Liver (tissue), 9 donors: ENCODE results near the gene CCDC112. TPM values are rescaled to one million over a fixed set of nuclear protein-coding genes. Genes with fewer than 3 reads are reported as not detected.
A peak's percentile ranks its signal among the peaks of the same experiment; 100 is the strongest.
"Not testable (repeated sequence)": the region's sequence is repeated elsewhere in the genome, so short reads cannot be mapped to it uniquely, and the experiment has no call there.

Source experiments
- DNase-seq: peaks from one replicate; pipeline ENCODE4 v3.0.0-alpha.2; 2017; ENCODE audit warnings: low spot score
- H3K27ac ChIP-seq, 2 donors: one replicate each; pipeline ENCODE4 v1.7.0; 2013; ENCODE audit warnings: inconsistent platforms in 2 of 2, low read length in 2 of 2, control low read depth in 1 of 2, low read depth in 1 of 2, mild to moderate bottlenecking in 1 of 2
- H3K27me3 ChIP-seq, 4 donors: one replicate each; pipeline versions ENCODE4 v1.6.1 to v1.7.0; 2013; ENCODE audit warnings: low read length in 3 of 4, inconsistent platforms in 1 of 4, mild to moderate bottlenecking in 1 of 4, moderate library complexity in 1 of 4; ENCODE audit not compliant: control insufficient read depth in 4 of 4, insufficient read depth in 4 of 4
- H3K36me3 ChIP-seq, 4 donors: one replicate each; pipeline versions ENCODE4 v1.6.1 to v1.7.0; 2013; ENCODE audit warnings: low read length in 3 of 4, mild to moderate bottlenecking in 3 of 4, low read depth in 1 of 4, moderate library complexity in 1 of 4; ENCODE audit not compliant: control insufficient read depth in 4 of 4, insufficient read depth in 3 of 4
- H3K4me1 ChIP-seq, 4 donors: one replicate each; pipeline versions ENCODE4 v1.6.1 to v1.7.0; 2013; ENCODE audit warnings: low read length in 3 of 4, mild to moderate bottlenecking in 3 of 4, moderate library complexity in 1 of 4; ENCODE audit not compliant: control insufficient read depth in 4 of 4, insufficient read depth in 4 of 4
- H3K4me3 ChIP-seq, 3 donors: one replicate each; pipeline versions ENCODE4 v1.6.1 to v1.7.0; 2013; ENCODE audit warnings: low read length in 3 of 3, control low read depth in 1 of 3, low read depth in 1 of 3, mild to moderate bottlenecking in 1 of 3
- H3K9ac ChIP-seq, 2 donors: one replicate each; pipeline ENCODE4 v1.7.0; 2013; ENCODE audit warnings: low read length in 2 of 2, mild to moderate bottlenecking in 2 of 2, moderate library complexity in 2 of 2, control low read depth in 1 of 2, low read depth in 1 of 2
- H3K9me3 ChIP-seq, 4 donors: one replicate each; pipeline versions ENCODE4 v1.6.1 to v1.7.0; 2013; ENCODE audit warnings: low read length in 3 of 4; ENCODE audit not compliant: control insufficient read depth in 4 of 4
- CTCF ChIP-seq: fragments of 150-350 bp; IDR thresholded peaks from 2 replicates; pipeline ENCODE4 v1.5.1; 2017; ENCODE audit warnings: improper control_type of control experiment, low read depth, low read length; ENCODE audit not compliant: missing input control
- EGR1 ChIP-seq, 2 donors: IDR thresholded peaks; 2 replicates each; pipeline ENCODE4 v1.6.1; 2016 to 2018; ENCODE audit warnings: antibody characterized with exemption in 2 of 2, low read depth in 2 of 2
- FOXA1 ChIP-seq: IDR thresholded peaks from 2 replicates; pipeline ENCODE4 v1.6.1; 2016; ENCODE audit warnings: antibody characterized with exemption
- FOXA2 ChIP-seq: IDR thresholded peaks from 2 replicates; pipeline ENCODE4 v1.6.1; 2016; ENCODE audit warnings: antibody characterized with exemption
- GABPA ChIP-seq, 2 donors: IDR thresholded peaks in 1 of 2; conservative IDR thresholded peaks in 1 of 2; 2 replicates each; pipeline ENCODE4 v1.6.1; 2016; ENCODE audit warnings: antibody characterized with exemption in 2 of 2, mild to moderate bottlenecking in 1 of 2, moderate library complexity in 1 of 2
- HNF4A ChIP-seq, 2 donors: conservative IDR thresholded peaks; 2 replicates each; pipeline ENCODE4 v1.6.1; 2016; ENCODE audit warnings: antibody characterized with exemption in 2 of 2, mild to moderate bottlenecking in 2 of 2
- HNF4G ChIP-seq: IDR thresholded peaks from 2 replicates; pipeline ENCODE4 v1.6.1; 2016; ENCODE audit warnings: antibody characterized with exemption
- JUND ChIP-seq, 2 donors: IDR thresholded peaks; 2 replicates each; pipeline ENCODE4 v1.6.1; 2016; ENCODE audit warnings: antibody characterized with exemption in 2 of 2
- MAX ChIP-seq: IDR thresholded peaks from 2 replicates; pipeline ENCODE4 v1.6.1; 2016; ENCODE audit warnings: antibody characterized with exemption
- NR2F2 ChIP-seq: IDR thresholded peaks from 2 replicates; pipeline ENCODE4 v1.6.1; 2016; ENCODE audit warnings: antibody characterized with exemption
- RAD21 ChIP-seq, 2 donors: IDR thresholded peaks; 2 replicates each; pipeline ENCODE4 v1.6.1; 2016; ENCODE audit warnings: antibody characterized with exemption in 2 of 2, mild to moderate bottlenecking in 2 of 2
- REST ChIP-seq: IDR thresholded peaks from 2 replicates; pipeline ENCODE4 v1.6.1; 2016; ENCODE audit warnings: antibody characterized with exemption, mild to moderate bottlenecking
- RXRA ChIP-seq, 2 donors: IDR thresholded peaks; 2 replicates each; pipeline ENCODE4 v1.6.1; 2017 to 2018; ENCODE audit warnings: antibody characterized with exemption in 2 of 2, mild to moderate bottlenecking in 1 of 2
- SP1 ChIP-seq: IDR thresholded peaks from 2 replicates; pipeline ENCODE4 v1.6.1; 2018; ENCODE audit warnings: antibody characterized with exemption, mild to moderate bottlenecking
- YY1 ChIP-seq: IDR thresholded peaks from 2 replicates; pipeline ENCODE4 v1.6.1; 2016; ENCODE audit warnings: antibody characterized with exemption, mild to moderate bottlenecking
- ZBTB33 ChIP-seq: IDR thresholded peaks from 2 replicates; pipeline ENCODE4 v1.6.1; 2016; ENCODE audit warnings: antibody characterized with exemption
- WGBS: extraction: QIAGEN DNeasy Blood & Tissue Kit; methylation state at CpG from one replicate; pipeline ENCODE4 v1.1.7; 2013; 5-methylcytosine and 5-hydroxymethylcytosine counted together
- polyA plus RNA-seq, 2 donors: library from polyadenylated mRNA; stranded (reverse) in 1 of 2; unstranded in 1 of 2; fragments of 200-250 nt in 1 of 2; fragments of >200 nt in 1 of 2; fragmentation: Nextera tagmentation in 1 of 2; extraction: Ambion mirVana in 1 of 2; gene quantifications; one replicate each; pipeline versions ENCODE4 v1.2.1 to v1.2.3, GENCODE V29; 2013 to 2015
- total RNA-seq, 2 donors: library from RNA; depleted of rRNA; stranded (reverse); fragments of >200 nt; gene quantifications; one replicate each; pipeline ENCODE4 v1.2.3, GENCODE V29; 2014
- donor health status: healthy.
- donor health status: healthy.
- donor health status: healthy.
- donor health status: healthy.
- donor health status: healthy.

The CCDC112 gene
- total and polyA plus RNA-seq, 4 donors, result 0.75 to 1.6 (median 1.1) TPM

- Histone ChIP-seq H3K9me3 (no peaks in the 10 kb centered on the region), H3K4me3 (no peak overlapping the region), H3K27ac (no peak overlapping the region), H3K27me3 (no peaks in the 10 kb centered on the region), H3K4me1 (peaks cover 0 to 2% (median 0%) of the 10 kb centered on the region in 4 donors), H3K9ac (no peak overlapping the region), H3K36me3 (no peaks in the 10 kb centered on the region)
- 87% methylated on average over 8 of the region's 8 CpGs for WGBS
- no peak for TF ChIP-seq GABPA (IDR thresholded peaks at IDR 0.05 in 1 of 2, conservative IDR thresholded peaks at IDR 0.05 in 1 of 2)
- no peak for DNase-seq
These were observed 33.0 kb upstream of the CCDC112 start for GRCh38 chr5:115329475-115329874.

GRCh38 chr5:115328617-115329274, 32.3 kb upstream of the CCDC112 start:
- H3K27me3 ChIP-seq, H3K9me3 ChIP-seq, H3K4me3 ChIP-seq, H3K36me3 ChIP-seq, DNase-seq, H3K27ac ChIP-seq, H3K4me1 ChIP-seq, H3K9ac ChIP-seq: not testable (repeated sequence)
- WGBS, result 56% methylated on average over 6 of the region's 6 CpGs

- no peak overlapping the region for H3K4me3 ChIP-seq
- 54% methylated on average over 3 of the region's 3 CpGs for WGBS
- TF ChIP-seq FOXA2, result no peak
- TF ChIP-seq NR2F2, result no peak
- no peak for TF ChIP-seq EGR1 (IDR thresholded peaks at IDR 0.05; ENCODE audit: low read depth in 2 of 2)
- peak in 1 of 2 donors; percentile 6 for TF ChIP-seq JUND (IDR thresholded peaks at IDR 0.05)
- TF ChIP-seq MAX, result no peak
- peak in 1 of 2 donors; percentile 10 for TF ChIP-seq RAD21 (IDR thresholded peaks at IDR 0.05)
- TF ChIP-seq FOXA1, result no peak
- TF ChIP-seq REST, result no peak
- peak; percentile 28 for TF ChIP-seq YY1
- no peak for TF ChIP-seq HNF4G
- TF ChIP-seq SP1, result no peak
- TF ChIP-seq CTCF, result no peak
- TF ChIP-seq HNF4A (conservative IDR thresholded peaks at IDR 0.05), result peak in 1 of 2 donors; percentile 51
- no peak for TF ChIP-seq ZBTB33
- peak in 1 of 2 donors; percentile 25 for TF ChIP-seq RXRA (IDR thresholded peaks at IDR 0.05)
- no peak for TF ChIP-seq GABPA (IDR thresholded peaks at IDR 0.05 in 1 of 2, conservative IDR thresholded peaks at IDR 0.05 in 1 of 2)
- no peaks in the 10 kb centered on the region for H3K9me3 ChIP-seq
- no peaks in the 10 kb centered on the region for H3K27me3 ChIP-seq
- no peaks in the 10 kb centered on the region for H3K36me3 ChIP-seq
- H3K9ac ChIP-seq, result no peak overlapping the region
- H3K4me1 ChIP-seq, result peaks cover 0 to 2% (median 0%) of the 10 kb centered on the region in 4 donors
- no peak overlapping the region for H3K27ac ChIP-seq
- no peak for DNase-seq
These were observed 29.0 kb upstream of the CCDC112 start for GRCh38 chr5:115325296-115325959.
